Measurements from ENCODE around the gene SNHG17.
"Not testable (repeated sequence)": the region's sequence is repeated elsewhere in the genome, so short reads cannot be mapped to it uniquely, and the experiment has no call there.

Gene SNHG17

GRCh38 chr20:38407321-38407720 is 27.8 kb downstream of the SNHG17 start:
- H3K4me3 ChIP-seq (ENCODE audit: low read depth in 1 of 5, low read length in 5 of 5) = no peak overlapping the region
- H3K27me3 ChIP-seq (ENCODE audit: control insufficient read depth in 5 of 5, insufficient read depth in 4 of 5, low read length in 5 of 5) = no peaks in the 10 kb centered on the region
- H3K27ac ChIP-seq (ENCODE audit: low read depth, low read length) = no peak overlapping the region
- peaks cover 0 to 2% (median 0%) of the 10 kb centered on the region in 5 donors for H3K36me3 ChIP-seq (ENCODE audit: control insufficient read depth in 5 of 5, insufficient read depth in 5 of 5, low read length in 5 of 5)
- H3K9ac ChIP-seq (ENCODE audit: low read length in 5 of 5) = no peak overlapping the region
- H3K9me3 ChIP-seq (ENCODE audit: control insufficient read depth in 5 of 5, low read length in 5 of 5) = no peaks in the 10 kb centered on the region
- no peaks in the 10 kb centered on the region for H3K4me1 ChIP-seq (ENCODE audit: control insufficient read depth in 5 of 5, insufficient read depth in 5 of 5, low read length in 5 of 5)

- Histone ChIP-seq H3K9ac (ENCODE audit: low read length in 5 of 5) (no peak overlapping the region), H3K9me3 (ENCODE audit: control insufficient read depth in 5 of 5, low read length in 5 of 5) (no peaks in the 10 kb centered on the region), H3K27me3 (ENCODE audit: control insufficient read depth in 5 of 5, insufficient read depth in 4 of 5, low read length in 5 of 5) (peaks cover 0 to 2% (median 0%) of the 10 kb centered on the region in 5 donors), H3K4me1 (ENCODE audit: control insufficient read depth in 5 of 5, insufficient read depth in 5 of 5, low read length in 5 of 5) (no peaks in the 10 kb centered on the region), H3K36me3 (ENCODE audit: control insufficient read depth in 5 of 5, insufficient read depth in 5 of 5, low read length in 5 of 5) (no peaks in the 10 kb centered on the region), H3K27ac (ENCODE audit: low read depth, low read length) (no peak overlapping the region), H3K4me3 (ENCODE audit: low read depth in 1 of 5, low read length in 5 of 5) (no peak overlapping the region)
These were observed 28.7 kb downstream of the SNHG17 start for GRCh38 chr20:38406476-38406875.

GRCh38 chr20:38405132-38405531 is 30.0 kb downstream of the SNHG17 start:
- Histone ChIP-seq H3K9ac (ENCODE audit: low read length in 5 of 5) (no peak overlapping the region), H3K9me3 (ENCODE audit: control insufficient read depth in 5 of 5, low read length in 5 of 5) (no peaks in the 10 kb centered on the region), H3K27me3 (ENCODE audit: control insufficient read depth in 5 of 5, insufficient read depth in 4 of 5, low read length in 5 of 5) (peaks cover 0 to 2% (median 0%) of the 10 kb centered on the region in 5 donors), H3K36me3 (ENCODE audit: control insufficient read depth in 5 of 5, insufficient read depth in 5 of 5, low read length in 5 of 5) (no peaks in the 10 kb centered on the region), H3K27ac (ENCODE audit: low read depth, low read length) (no peak overlapping the region), H3K4me3 (ENCODE audit: low read depth in 1 of 5, low read length in 5 of 5) (no peak overlapping the region), H3K4me1 (ENCODE audit: control insufficient read depth in 5 of 5, insufficient read depth in 5 of 5, low read length in 5 of 5) (no peaks in the 10 kb centered on the region)

DNA sequence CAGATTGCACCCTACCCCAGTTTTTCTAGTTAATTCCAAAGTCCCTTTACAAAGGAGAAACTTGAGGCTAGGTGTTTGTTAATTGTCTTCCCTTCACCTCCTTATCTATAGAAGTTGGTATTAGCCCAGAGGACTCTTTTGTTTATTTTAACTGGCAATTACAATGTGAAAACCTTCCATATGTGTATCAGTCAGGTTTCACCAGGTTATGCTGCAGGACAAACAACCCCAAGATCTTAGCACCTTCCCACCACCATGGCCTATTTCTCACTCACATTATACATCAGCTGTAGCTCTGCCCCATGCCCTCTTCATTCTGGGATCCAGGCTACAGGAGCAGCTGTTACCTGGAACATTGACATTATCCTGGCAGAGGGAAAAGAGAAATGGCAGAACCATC is 31.1 kb downstream of the SNHG17 start:
- Histone ChIP-seq H3K27ac (ENCODE audit: low read depth, low read length) (no peak overlapping the region), H3K4me3 (ENCODE audit: low read depth in 1 of 5, low read length in 5 of 5) (no peak overlapping the region), H3K9ac (ENCODE audit: low read length in 5 of 5) (no peak overlapping the region), H3K36me3 (ENCODE audit: control insufficient read depth in 5 of 5, insufficient read depth in 5 of 5, low read length in 5 of 5) (no peaks in the 10 kb centered on the region), H3K27me3 (ENCODE audit: control insufficient read depth in 5 of 5, insufficient read depth in 4 of 5, low read length in 5 of 5) (peaks cover 0 to 2% (median 0%) of the 10 kb centered on the region in 5 donors), H3K9me3 (ENCODE audit: control insufficient read depth in 5 of 5, low read length in 5 of 5) (no peaks in the 10 kb centered on the region), H3K4me1 (ENCODE audit: control insufficient read depth in 5 of 5, insufficient read depth in 5 of 5, low read length in 5 of 5) (peaks cover 0 to 1% (median 0%) of the 10 kb centered on the region in 5 donors)

DNA sequence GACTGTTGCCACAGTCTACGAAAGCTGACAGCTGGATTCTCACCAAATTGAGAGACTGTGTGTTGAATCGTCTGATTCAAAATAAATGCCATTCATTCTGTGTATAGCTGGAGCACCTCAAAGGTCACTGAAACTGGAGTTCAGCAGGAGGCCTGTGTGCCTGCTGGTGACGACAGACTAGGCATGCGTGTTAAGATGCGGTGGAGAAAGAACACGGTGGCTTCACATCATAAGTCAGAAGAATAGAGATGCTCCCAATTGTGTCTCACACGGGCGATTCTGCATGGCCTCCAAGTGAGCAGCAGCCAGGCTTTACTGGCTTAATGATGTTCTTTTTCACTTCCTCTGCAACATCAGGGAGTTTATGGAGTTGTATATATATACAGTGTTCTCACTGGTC is 32.3 kb downstream of the SNHG17 start:
- Histone ChIP-seq H3K4me3 (ENCODE audit: low read depth in 1 of 5, low read length in 5 of 5) (no peak overlapping the region), H3K36me3 (ENCODE audit: control insufficient read depth in 5 of 5, insufficient read depth in 5 of 5, low read length in 5 of 5) (no peaks in the 10 kb centered on the region), H3K27ac (ENCODE audit: low read depth, low read length) (no peak overlapping the region), H3K9ac (ENCODE audit: low read length in 5 of 5) (no peak overlapping the region), H3K9me3 (ENCODE audit: control insufficient read depth in 5 of 5, low read length in 5 of 5) (no peaks in the 10 kb centered on the region), H3K27me3 (ENCODE audit: control insufficient read depth in 5 of 5, insufficient read depth in 4 of 5, low read length in 5 of 5) (peaks cover 0 to 2% (median 0%) of the 10 kb centered on the region in 5 donors), H3K4me1 (ENCODE audit: control insufficient read depth in 5 of 5, insufficient read depth in 5 of 5, low read length in 5 of 5) (peaks cover 0 to 4% (median 0%) of the 10 kb centered on the region in 5 donors)

- no peaks in the 10 kb centered on the region for H3K9me3 ChIP-seq (ENCODE audit: control insufficient read depth in 5 of 5, low read length in 5 of 5)
- H3K4me3 ChIP-seq (ENCODE audit: low read depth in 1 of 5, low read length in 5 of 5) = no peak overlapping the region
- H3K4me1 ChIP-seq (ENCODE audit: control insufficient read depth in 5 of 5, insufficient read depth in 5 of 5, low read length in 5 of 5) = peaks cover 0 to 4% (median 0%) of the 10 kb centered on the region in 5 donors
- no peak overlapping the region for H3K27ac ChIP-seq (ENCODE audit: low read depth, low read length)
- H3K27me3 ChIP-seq (ENCODE audit: control insufficient read depth in 5 of 5, insufficient read depth in 4 of 5, low read length in 5 of 5) = peaks cover 0 to 2% (median 0%) of the 10 kb centered on the region in 5 donors
- no peaks in the 10 kb centered on the region for H3K36me3 ChIP-seq (ENCODE audit: control insufficient read depth in 5 of 5, insufficient read depth in 5 of 5, low read length in 5 of 5)
- H3K9ac ChIP-seq (ENCODE audit: low read length in 5 of 5) = no peak overlapping the region
These were observed 33.0 kb downstream of the SNHG17 start for GRCh38 chr20:38402089-38402488.

DNA sequence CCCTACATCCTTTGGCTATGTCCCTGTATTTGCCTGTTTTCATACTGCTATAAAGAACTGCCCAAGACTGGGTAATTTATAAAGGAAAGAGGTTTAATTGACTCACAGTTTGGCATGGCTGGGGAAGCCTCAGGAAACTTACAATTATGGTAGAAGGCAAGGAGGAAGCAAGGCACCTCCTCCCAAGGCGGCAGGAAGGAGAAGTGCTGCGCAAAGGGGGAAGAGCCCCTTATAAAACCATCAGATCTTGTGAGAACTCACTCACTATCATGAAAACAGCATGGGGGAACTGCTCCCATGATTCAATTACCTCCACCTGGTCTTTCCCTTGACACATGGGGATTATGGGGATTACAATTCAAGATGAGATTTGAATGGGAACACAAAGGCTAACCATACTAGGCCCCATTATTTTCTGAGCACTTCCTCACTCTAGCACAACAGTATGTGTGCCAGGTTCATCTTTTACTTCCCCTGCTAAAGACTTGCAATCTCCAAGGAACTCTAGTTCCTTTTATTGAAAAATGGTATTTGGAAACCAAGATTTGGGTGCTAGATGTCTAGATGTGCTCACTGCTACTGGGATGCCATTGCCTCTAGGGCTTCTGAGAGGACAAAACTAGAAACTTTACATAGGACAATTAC is 39.3 kb downstream of the SNHG17 start:
- H3K27ac ChIP-seq (ENCODE audit: low read depth, low read length) = not testable (repeated sequence)
- peaks cover 0 to 14% (median 8%) of the 10 kb centered on the region in 5 donors for H3K4me1 ChIP-seq (ENCODE audit: control insufficient read depth in 5 of 5, insufficient read depth in 5 of 5, low read length in 5 of 5)

DNA sequence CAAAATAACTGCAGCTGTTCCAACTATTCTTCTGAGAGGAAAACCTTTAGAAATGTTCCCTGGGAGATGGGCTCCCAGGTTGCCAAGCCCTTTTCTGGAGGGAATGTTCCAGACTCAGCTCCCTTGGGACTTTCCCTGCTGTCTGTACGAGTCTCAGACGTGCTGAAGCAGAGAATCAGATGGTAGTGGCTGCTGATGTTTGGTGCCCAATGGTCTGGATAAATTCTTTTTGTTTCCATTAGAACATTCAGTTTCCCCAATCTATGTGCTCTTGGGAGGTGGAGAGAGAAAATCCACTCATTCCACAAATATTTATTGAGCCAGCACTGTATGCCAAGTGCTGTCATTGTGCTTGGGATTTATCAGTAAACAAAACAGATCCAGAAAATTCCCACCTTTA is 40.0 kb downstream of the SNHG17 start:
- H3K9me3 ChIP-seq (ENCODE audit: control insufficient read depth in 5 of 5, low read length in 5 of 5) = no peaks in the 10 kb centered on the region
- H3K27me3 ChIP-seq (ENCODE audit: control insufficient read depth in 5 of 5, insufficient read depth in 4 of 5, low read length in 5 of 5) = no peaks in the 10 kb centered on the region
- H3K9ac ChIP-seq (ENCODE audit: low read length in 5 of 5) = no peak overlapping the region
- no peak overlapping the region for H3K4me3 ChIP-seq (ENCODE audit: low read depth in 1 of 5, low read length in 5 of 5)
- no peaks in the 10 kb centered on the region for H3K36me3 ChIP-seq (ENCODE audit: control insufficient read depth in 5 of 5, insufficient read depth in 5 of 5, low read length in 5 of 5)
- peaks cover 0 to 14% (median 8%) of the 10 kb centered on the region in 5 donors for H3K4me1 ChIP-seq (ENCODE audit: control insufficient read depth in 5 of 5, insufficient read depth in 5 of 5, low read length in 5 of 5)
- H3K27ac ChIP-seq (ENCODE audit: low read depth, low read length) = no peak overlapping the region

More for the DNA sequence above, 39.3 kb downstream of the SNHG17 start:
- not testable (repeated sequence) for H3K4me3 ChIP-seq (ENCODE audit: low read depth in 1 of 5, low read length in 5 of 5); H3K9me3 ChIP-seq (ENCODE audit: control insufficient read depth in 5 of 5, low read length in 5 of 5); H3K36me3 ChIP-seq (ENCODE audit: control insufficient read depth in 5 of 5, insufficient read depth in 5 of 5, low read length in 5 of 5); H3K9ac ChIP-seq (ENCODE audit: low read length in 5 of 5); H3K27me3 ChIP-seq (ENCODE audit: control insufficient read depth in 5 of 5, insufficient read depth in 4 of 5, low read length in 5 of 5)

DNA sequence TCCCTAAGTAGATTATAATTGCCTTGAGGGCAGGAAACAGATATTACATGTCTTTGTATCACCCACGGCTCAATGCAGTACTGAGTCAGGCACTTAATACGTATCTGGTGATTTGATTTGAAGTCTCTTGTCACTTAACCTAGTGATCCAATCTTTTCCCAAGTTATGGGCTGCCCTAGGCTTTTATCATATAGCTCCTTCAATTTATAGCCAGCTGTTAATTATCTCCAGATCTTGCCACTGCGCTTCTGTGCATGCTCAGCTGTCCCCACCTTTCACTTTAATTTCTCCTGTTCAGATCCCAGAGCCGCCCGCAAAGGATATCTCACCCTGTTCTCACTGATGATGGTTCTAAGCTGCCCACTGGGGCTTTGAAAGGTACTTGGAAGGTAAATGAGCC is 41.9 kb downstream of the SNHG17 start:
- no peaks in the 10 kb centered on the region for H3K27me3 ChIP-seq (ENCODE audit: control insufficient read depth in 5 of 5, insufficient read depth in 4 of 5, low read length in 5 of 5)
- H3K4me1 ChIP-seq (ENCODE audit: control insufficient read depth in 5 of 5, insufficient read depth in 5 of 5, low read length in 5 of 5) = peaks cover 0 to 10% (median 8%) of the 10 kb centered on the region in 5 donors
- no peak overlapping the region for H3K9ac ChIP-seq (ENCODE audit: low read length in 5 of 5)
- no peak overlapping the region for H3K27ac ChIP-seq (ENCODE audit: low read depth, low read length)
- H3K9me3 ChIP-seq (ENCODE audit: control insufficient read depth in 5 of 5, low read length in 5 of 5) = no peaks in the 10 kb centered on the region
- H3K4me3 ChIP-seq (ENCODE audit: low read depth in 1 of 5, low read length in 5 of 5) = no peak overlapping the region
- no peaks in the 10 kb centered on the region for H3K36me3 ChIP-seq (ENCODE audit: control insufficient read depth in 5 of 5, insufficient read depth in 5 of 5, low read length in 5 of 5)

GRCh38 chr20:38392356-38392755 is 42.8 kb downstream of the SNHG17 start:
- Histone ChIP-seq H3K27me3 (ENCODE audit: control insufficient read depth in 5 of 5, insufficient read depth in 4 of 5, low read length in 5 of 5) (no peaks in the 10 kb centered on the region), H3K4me3 (ENCODE audit: low read depth in 1 of 5, low read length in 5 of 5) (no peak overlapping the region), H3K36me3 (ENCODE audit: control insufficient read depth in 5 of 5, insufficient read depth in 5 of 5, low read length in 5 of 5) (no peaks in the 10 kb centered on the region), H3K9me3 (ENCODE audit: control insufficient read depth in 5 of 5, low read length in 5 of 5) (no peaks in the 10 kb centered on the region), H3K9ac (ENCODE audit: low read length in 5 of 5) (no peak overlapping the region), H3K27ac (ENCODE audit: low read depth, low read length) (no peak overlapping the region), H3K4me1 (ENCODE audit: control insufficient read depth in 5 of 5, insufficient read depth in 5 of 5, low read length in 5 of 5) (peaks cover 0 to 10% (median 8%) of the 10 kb centered on the region in 5 donors)

All from subcutaneous abdominal adipose tissue (tissue), 5 donors.